ENCODE measurements around the gene SALL3. TPM values are rescaled to one million over a fixed set of nuclear protein-coding genes. Genes with fewer than 3 reads are reported as not detected.
A peak's percentile ranks its signal among the peaks of the same experiment; 100 is the strongest.

Gene SALL3
- total RNA-seq, 1 donor from 2014 or later: 7.4 TPM

DNA sequence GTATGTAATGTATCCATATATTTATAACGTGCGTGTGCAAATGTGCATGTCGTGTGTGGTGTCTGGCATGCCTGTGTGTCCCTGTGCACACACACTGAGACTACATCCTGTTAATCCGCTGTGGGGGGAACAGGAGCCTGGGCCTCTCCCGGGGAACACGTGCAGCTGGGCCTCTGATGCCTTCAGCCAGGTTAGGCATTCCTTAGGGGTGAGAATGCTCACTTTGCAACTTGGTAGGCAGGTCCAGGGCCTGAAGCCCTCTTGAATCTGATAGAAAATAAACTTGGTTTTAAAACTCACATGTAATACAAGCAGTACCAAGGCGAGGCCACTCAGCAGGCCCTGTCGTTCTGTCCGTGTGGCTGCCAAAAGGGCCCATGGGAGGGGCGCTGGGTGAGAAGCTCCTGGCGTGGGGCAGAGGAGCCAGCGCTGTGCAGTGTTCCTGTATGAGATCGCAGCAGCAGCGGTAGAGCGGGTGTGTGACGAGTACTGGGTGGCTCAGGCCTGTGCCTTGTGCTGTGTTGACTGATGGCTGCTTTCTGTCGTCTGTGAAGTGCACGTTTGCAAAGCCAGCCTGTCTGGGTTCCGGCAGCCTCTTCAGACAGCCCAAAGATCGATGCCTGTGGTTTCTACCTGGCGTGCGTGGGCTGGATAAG is 16.2 kb downstream of the SALL3 start:
- no peaks in the 10 kb centered on the region for H3K27me3 ChIP-seq
- no peak overlapping the region for H3K27ac ChIP-seq
- peaks cover 0 to 13% of the 10 kb centered on the region in 2 donors for H3K36me3 ChIP-seq
- H3K4me3 ChIP-seq: no peak overlapping the region
- intact Hi-C loops (cut with DNase I): no loop called here
- TF ChIP-seq POLR2A (IDR thresholded peaks at IDR 0.05) (no peak), POLR2AphosphoS5 (IDR thresholded peaks at IDR 0.05; ENCODE audit: insufficient read depth in 1 of 2, low read depth in 1 of 2) (no peak)
- TF ChIP-seq, protein P1, sequence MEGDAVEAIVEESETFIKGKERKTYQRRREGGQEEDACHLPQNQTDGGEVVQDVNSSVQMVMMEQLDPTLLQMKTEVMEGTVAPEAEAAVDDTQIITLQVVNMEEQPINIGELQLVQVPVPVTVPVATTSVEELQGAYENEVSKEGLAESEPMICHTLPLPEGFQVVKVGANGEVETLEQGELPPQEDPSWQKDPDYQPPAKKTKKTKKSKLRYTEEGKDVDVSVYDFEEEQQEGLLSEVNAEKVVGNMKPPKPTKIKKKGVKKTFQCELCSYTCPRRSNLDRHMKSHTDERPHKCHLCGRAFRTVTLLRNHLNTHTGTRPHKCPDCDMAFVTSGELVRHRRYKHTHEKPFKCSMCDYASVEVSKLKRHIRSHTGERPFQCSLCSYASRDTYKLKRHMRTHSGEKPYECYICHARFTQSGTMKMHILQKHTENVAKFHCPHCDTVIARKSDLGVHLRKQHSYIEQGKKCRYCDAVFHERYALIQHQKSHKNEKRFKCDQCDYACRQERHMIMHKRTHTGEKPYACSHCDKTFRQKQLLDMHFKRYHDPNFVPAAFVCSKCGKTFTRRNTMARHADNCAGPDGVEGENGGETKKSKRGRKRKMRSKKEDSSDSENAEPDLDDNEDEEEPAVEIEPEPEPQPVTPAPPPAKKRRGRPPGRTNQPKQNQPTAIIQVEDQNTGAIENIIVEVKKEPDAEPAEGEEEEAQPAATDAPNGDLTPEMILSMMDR (IDR thresholded peaks at IDR 0.05): no peak
- H3K4me1 ChIP-seq: no peaks in the 10 kb centered on the region
- no peaks in the 10 kb centered on the region for H3K9me3 ChIP-seq
- DNase-seq (ENCODE audit: extremely low spot score in 2 of 2): peak in 1 of 2 donors; percentile 70

DNA sequence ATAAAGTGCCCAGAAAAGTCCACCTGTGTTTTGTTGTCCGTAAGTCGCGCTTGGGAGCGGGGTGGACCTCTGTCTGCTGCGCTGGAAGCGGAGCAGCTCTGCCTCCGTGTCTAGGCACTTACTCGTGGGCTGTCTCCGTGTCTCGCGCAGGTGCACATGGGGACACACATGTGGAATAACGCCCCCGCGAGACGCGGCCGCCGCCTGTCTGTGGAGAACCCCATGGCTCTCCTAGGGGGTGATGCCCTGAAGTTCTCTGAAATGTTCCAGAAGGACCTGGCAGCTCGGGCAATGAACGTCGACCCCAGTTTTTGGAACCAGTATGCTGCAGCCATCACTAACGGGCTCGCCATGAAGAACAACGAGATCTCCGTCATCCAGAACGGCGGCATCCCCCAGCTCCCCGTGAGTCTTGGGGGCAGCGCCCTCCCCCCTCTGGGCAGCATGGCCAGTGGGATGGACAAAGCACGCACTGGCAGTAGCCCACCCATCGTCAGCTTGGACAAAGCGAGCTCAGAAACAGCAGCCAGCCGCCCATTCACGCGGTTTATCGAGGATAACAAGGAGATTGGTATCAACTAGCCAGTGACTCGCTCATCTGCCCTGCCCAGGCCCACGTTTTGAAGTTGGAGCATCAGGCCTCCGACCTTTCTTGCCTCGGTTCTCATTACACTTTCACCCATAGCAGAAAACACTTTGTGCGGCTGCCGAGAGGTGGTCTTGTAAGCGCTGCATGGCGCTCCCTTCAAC is 17.3 kb downstream of the SALL3 start:
- Histone ChIP-seq H3K4me1 (no peaks in the 10 kb centered on the region), H3K27me3 (no peaks in the 10 kb centered on the region), H3K36me3 (peaks cover 0 to 13% of the 10 kb centered on the region in 2 donors), H3K9me3 (no peaks in the 10 kb centered on the region), H3K27ac (no peak overlapping the region), H3K4me3 (no peak overlapping the region)
- TF ChIP-seq POLR2AphosphoS5 (IDR thresholded peaks at IDR 0.05; ENCODE audit: insufficient read depth in 1 of 2, low read depth in 1 of 2): no peak
- TF ChIP-seq, protein P1 (IDR thresholded peaks at IDR 0.05): no peak
- TF ChIP-seq POLR2A (IDR thresholded peaks at IDR 0.05): no peak
- peak in 1 of 2 donors; percentile 79 for DNase-seq (ENCODE audit: extremely low spot score in 2 of 2)
- intact Hi-C loops (cut with DNase I): no loop called here

DNA sequence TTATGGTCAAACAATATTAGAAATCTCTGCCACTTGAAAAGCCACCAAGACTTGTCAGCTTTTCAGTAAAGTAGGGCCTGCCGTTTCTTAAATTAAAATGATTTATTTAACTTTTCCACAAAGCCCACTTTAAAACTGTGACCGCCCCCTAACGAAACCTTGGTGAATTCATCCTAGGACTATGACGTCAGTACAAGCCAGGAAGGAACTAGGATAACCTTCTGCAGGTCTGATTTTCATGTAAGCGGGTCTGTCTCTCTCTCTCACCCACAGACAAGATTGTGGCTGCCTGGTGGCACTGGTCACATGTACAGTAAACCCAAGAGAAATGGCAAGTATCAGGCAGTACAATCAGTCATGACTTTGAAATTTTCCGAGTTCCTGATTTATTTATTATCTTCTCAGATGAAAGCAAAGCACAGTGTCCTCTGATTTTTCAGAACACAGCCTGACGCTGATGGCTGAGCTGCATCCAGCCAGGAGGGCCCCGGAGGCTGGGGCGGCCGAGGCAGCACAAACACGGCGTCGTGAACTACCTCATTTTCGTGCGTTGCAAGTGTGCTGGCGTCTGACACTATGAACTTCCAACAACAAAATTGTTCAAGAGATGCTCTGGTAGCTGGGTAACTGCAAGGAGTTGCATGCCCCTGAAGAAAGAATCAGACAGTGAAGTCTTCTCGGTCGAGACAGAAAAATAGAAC is 18.9 kb downstream of the SALL3 start:
- Histone ChIP-seq H3K4me3 (no peak overlapping the region), H3K27ac (no peak overlapping the region), H3K4me1 (no peaks in the 10 kb centered on the region), H3K27me3 (no peaks in the 10 kb centered on the region), H3K36me3 (peaks cover 0 to 13% of the 10 kb centered on the region in 2 donors), H3K9me3 (no peaks in the 10 kb centered on the region)
- intact Hi-C loops (cut with DNase I): no loop called here
- TF ChIP-seq, protein P1 (IDR thresholded peaks at IDR 0.05): no peak
- TF ChIP-seq POLR2A (IDR thresholded peaks at IDR 0.05) (no peak), POLR2AphosphoS5 (IDR thresholded peaks at IDR 0.05; ENCODE audit: insufficient read depth in 1 of 2, low read depth in 1 of 2) (no peak)
- peak in 1 of 2 donors; percentile 42 for DNase-seq (ENCODE audit: extremely low spot score in 2 of 2)

DNA sequence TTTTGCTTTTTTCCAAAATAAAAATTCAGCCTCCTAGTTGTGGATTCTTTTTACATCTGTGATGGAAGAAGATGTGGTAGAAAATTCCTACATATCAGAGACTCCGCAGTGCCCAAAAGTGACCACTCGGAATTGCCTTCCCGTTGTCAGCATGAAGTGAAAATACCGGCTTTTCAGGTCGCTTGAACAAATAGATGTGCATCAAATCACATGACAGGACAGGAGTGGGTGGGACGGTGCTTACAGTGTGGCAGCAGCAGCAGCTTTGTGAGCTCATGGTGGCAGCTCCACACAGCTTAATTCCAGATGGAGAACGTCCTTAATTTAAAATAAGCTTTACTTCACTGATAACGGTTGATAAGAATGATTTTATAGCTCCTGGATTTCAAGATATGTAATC is 20.3 kb downstream of the SALL3 start:
- intact Hi-C loops (cut with DNase I): no loop called here
- peak in 1 of 2 donors; percentile 58 for DNase-seq (ENCODE audit: extremely low spot score in 2 of 2)
- TF ChIP-seq, protein P1 (IDR thresholded peaks at IDR 0.05): no peak
- TF ChIP-seq POLR2AphosphoS5 (IDR thresholded peaks at IDR 0.05; ENCODE audit: insufficient read depth in 1 of 2, low read depth in 1 of 2): no peak
- Histone ChIP-seq H3K9me3 (no peaks in the 10 kb centered on the region), H3K27ac (no peak overlapping the region), H3K4me3 (no peak overlapping the region), H3K4me1 (no peaks in the 10 kb centered on the region), H3K36me3 (peaks cover 0 to 13% of the 10 kb centered on the region in 2 donors), H3K27me3 (no peaks in the 10 kb centered on the region)

Measured in vagina (tissue), 2 donors.